Upper lobe of left lung (tissue), 4 donors: ENCODE data around the gene SPATA13.

ENCODE experiments used
- EP300 ChIP-seq, 4 donors: sonication (generic); formaldehyde crosslinking; IDR thresholded peaks; one replicate each; pipeline ENCODE4 v1.5.1; 2017; ENCODE audit warnings: antibody characterized with exemption in 4 of 4, control low read depth in 2 of 4
- TF ChIP-seq, protein P1 (sequence below), 6 experiments: fragments of 450-650 bp in 4 of 6; fragments of 200-600 bp in 2 of 6; sonication (generic) in 2 of 6; IDR thresholded peaks; one replicate each; pipeline ENCODE4 v1.5.1; 2016 to 2019; ENCODE audit warnings: antibody characterized with exemption in 6 of 6

GRCh38 chr13:24232474-24232873 lies 72.0 kb downstream of the SPATA13 start:
- TF ChIP-seq, protein P1, sequence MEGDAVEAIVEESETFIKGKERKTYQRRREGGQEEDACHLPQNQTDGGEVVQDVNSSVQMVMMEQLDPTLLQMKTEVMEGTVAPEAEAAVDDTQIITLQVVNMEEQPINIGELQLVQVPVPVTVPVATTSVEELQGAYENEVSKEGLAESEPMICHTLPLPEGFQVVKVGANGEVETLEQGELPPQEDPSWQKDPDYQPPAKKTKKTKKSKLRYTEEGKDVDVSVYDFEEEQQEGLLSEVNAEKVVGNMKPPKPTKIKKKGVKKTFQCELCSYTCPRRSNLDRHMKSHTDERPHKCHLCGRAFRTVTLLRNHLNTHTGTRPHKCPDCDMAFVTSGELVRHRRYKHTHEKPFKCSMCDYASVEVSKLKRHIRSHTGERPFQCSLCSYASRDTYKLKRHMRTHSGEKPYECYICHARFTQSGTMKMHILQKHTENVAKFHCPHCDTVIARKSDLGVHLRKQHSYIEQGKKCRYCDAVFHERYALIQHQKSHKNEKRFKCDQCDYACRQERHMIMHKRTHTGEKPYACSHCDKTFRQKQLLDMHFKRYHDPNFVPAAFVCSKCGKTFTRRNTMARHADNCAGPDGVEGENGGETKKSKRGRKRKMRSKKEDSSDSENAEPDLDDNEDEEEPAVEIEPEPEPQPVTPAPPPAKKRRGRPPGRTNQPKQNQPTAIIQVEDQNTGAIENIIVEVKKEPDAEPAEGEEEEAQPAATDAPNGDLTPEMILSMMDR (IDR thresholded peaks at IDR 0.05) = no peak
- TF ChIP-seq EP300 (IDR thresholded peaks at IDR 0.05) = no peak
